H1 (cell line): ENCODE results near the gene DGCR6L. TPM values are rescaled to one million over a fixed set of nuclear protein-coding genes. Genes with fewer than 3 reads are reported as not detected.
"Not testable (repeated sequence)": the region's sequence is repeated elsewhere in the genome, so short reads cannot be mapped to it uniquely, and the experiment has no call there.

Experiments used
- CTCF ChIA-PET: fragments of 300-600 bp; sonication (Branson Sonifier 250); formaldehyde crosslinking; loops from one replicate; lab custom pipeline; 2021; ENCODE audit not compliant: partially characterized antibody; lab: Charles Lee
- POLR2A ChIA-PET: fragments of 300-600 bp; sonication (Branson Sonifier 250); formaldehyde crosslinking; loops from one replicate; lab custom pipeline; 2021; ENCODE audit warnings: inconsistent platforms; ENCODE audit not compliant: partially characterized antibody; lab: Charles Lee
- DNase-seq, 2 experiments: peaks; one replicate each; pipeline versions ENCODE4 v3.0.0 to v3.0.0-alpha.2; 2010 to 2022; ENCODE audit warnings: low spot score in 2 of 2, low read depth in 1 of 2, mixed read lengths in 1 of 2
- FAIRE-seq: peaks from 2 replicates; lab custom pipeline; 2011; peaks lifted over from hg19 to GRCh38; lab: Jason Lieb, UNC
- H2AFZ ChIP-seq: 2 replicates; pipeline ENCODE4 v1.8.1; 2012; ENCODE audit warnings: low read length, inconsistent platforms
- H2AK5ac ChIP-seq: 2 replicates; pipeline ENCODE4 v1.6.1; 2013; ENCODE audit warnings: low read depth, low read length
- H2BK120ac ChIP-seq: replicated peaks from 2 replicates; pipeline ENCODE3; 2013; ENCODE audit warnings: low read depth, low read length, inconsistent platforms
- H2BK12ac ChIP-seq: 2 replicates; pipeline ENCODE4 v1.6.1; 2013; ENCODE audit warnings: low read depth, low read length
- H2BK15ac ChIP-seq: 2 replicates; pipeline ENCODE4 v1.6.1; 2013; ENCODE audit warnings: low read length
- H2BK20ac ChIP-seq: 2 replicates; pipeline ENCODE4 v1.6.1; 2013; ENCODE audit warnings: low read length
- H2BK5ac ChIP-seq: 2 replicates; pipeline ENCODE4 v1.6.1; 2013; ENCODE audit warnings: low read depth, low read length
- H3K14ac ChIP-seq: 2 replicates; pipeline ENCODE4 v1.6.1; 2013; ENCODE audit warnings: inconsistent platforms; ENCODE audit not compliant: insufficient read length
- H3K18ac ChIP-seq: 2 replicates; pipeline ENCODE4 v1.6.1; 2013; ENCODE audit warnings: low read length; ENCODE audit errors: extremely low read depth
- H3K23ac ChIP-seq: 2 replicates; pipeline ENCODE4 v1.6.1; 2013; ENCODE audit warnings: inconsistent platforms; ENCODE audit not compliant: insufficient read length
- H3K23me2 ChIP-seq: 2 replicates; pipeline ENCODE4 v1.6.1; 2013; ENCODE audit warnings: low read depth, low read length
- H3K27ac ChIP-seq: 2 replicates; pipeline ENCODE4 v1.6.1; 2011; ENCODE audit warnings: low read depth, low read length, inconsistent platforms
- H3K27me3 ChIP-seq, 4 experiments: replicated peaks in 1 of 4; 1 replicate in 1 of 4; 2 replicates in 3 of 4; pipeline versions ENCODE4 v1.6.1 to v1.8.1; 2011 to 2013; ENCODE audit warnings: low read length in 3 of 4, mild to moderate bottlenecking in 3 of 4, inconsistent platforms in 2 of 4, mixed read lengths in 2 of 4, moderate library complexity in 1 of 4; ENCODE audit not compliant: control insufficient read depth in 3 of 4, insufficient read depth in 3 of 4; ENCODE audit errors: extremely low read depth in 1 of 4
- H3K36me3 ChIP-seq, 4 experiments: 2 replicates each; pipeline versions ENCODE4 v1.6.1 to v1.8.1; 2011 to 2013; ENCODE audit warnings: mild to moderate bottlenecking in 4 of 4, low read length in 3 of 4, moderate library complexity in 2 of 4, control low read depth in 1 of 4, inconsistent platforms in 1 of 4; ENCODE audit not compliant: insufficient read depth in 4 of 4, control insufficient read depth in 2 of 4
- H3K4ac ChIP-seq: replicated peaks from 2 replicates; pipeline ENCODE3; 2013; ENCODE audit warnings: low read length, low read depth, mixed read lengths, inconsistent platforms; ENCODE audit not compliant: insufficient read length
- H3K4me1 ChIP-seq, 4 experiments: replicated peaks in 1 of 4; 1 replicate in 1 of 4; 2 replicates in 3 of 4; pipeline versions ENCODE4 v1.6.1 to v1.8.1; 2011 to 2013; ENCODE audit warnings: low read length in 3 of 4, inconsistent platforms in 2 of 4, mixed read lengths in 1 of 4; ENCODE audit not compliant: insufficient read depth in 4 of 4, control insufficient read depth in 3 of 4
- H3K4me2 ChIP-seq, 2 experiments: 2 replicates each; pipeline versions ENCODE4 v1.6.1 to v1.8.1; 2011 to 2013; ENCODE audit warnings: low read depth in 2 of 2, low read length in 2 of 2, control low read depth in 1 of 2, inconsistent platforms in 1 of 2, mild to moderate bottlenecking in 1 of 2; ENCODE audit not compliant: insufficient read depth in 1 of 2
- H3K4me3 ChIP-seq, 4 experiments: fragments of 200-600, 300-600 bp in 1 of 4; sonication (generic), shearing (Covaris generic), sonication (Bioruptor Twin) in 1 of 4; 2 replicates each; pipeline versions ENCODE4 v1.5.1 to v1.8.1; 2011 to 2016; ENCODE audit warnings: low read length in 4 of 4, low read depth in 3 of 4, control low read depth in 2 of 4, inconsistent platforms in 2 of 4, mild to moderate bottlenecking in 2 of 4, mixed read lengths in 1 of 4, moderate library complexity in 1 of 4; ENCODE audit not compliant: insufficient read depth in 2 of 4; ENCODE audit errors: extremely low read depth in 1 of 4
- H3K56ac ChIP-seq: replicated peaks from 2 replicates; pipeline ENCODE3; 2013; ENCODE audit warnings: low read depth, mild to moderate bottlenecking, mixed read lengths, low read length, inconsistent platforms; ENCODE audit not compliant: insufficient read length
- H3K79me1 ChIP-seq: 2 replicates; pipeline ENCODE4 v1.6.1; 2013; ENCODE audit warnings: low read depth, low read length, control low read depth
- H3K79me2 ChIP-seq, 2 experiments: 2 replicates each; pipeline versions ENCODE4 v1.6.1 to v1.8.1; 2012 to 2013; ENCODE audit warnings: low read length in 2 of 2, mild to moderate bottlenecking in 2 of 2, inconsistent platforms in 1 of 2; ENCODE audit not compliant: insufficient read depth in 2 of 2, control insufficient read depth in 1 of 2
- H3K9ac ChIP-seq, 4 experiments: replicated peaks in 1 of 4; 1 replicate in 1 of 4; 2 replicates in 3 of 4; pipeline versions ENCODE4 v1.6.1 to v1.8.1; 2011 to 2013; ENCODE audit warnings: low read depth in 3 of 4, low read length in 3 of 4, control low read depth in 2 of 4, mild to moderate bottlenecking in 2 of 4, moderate library complexity in 2 of 4, inconsistent platforms in 1 of 4; ENCODE audit errors: extremely low read depth in 1 of 4
- H3K9me3 ChIP-seq, 2 experiments: 2 replicates each; pipeline versions ENCODE4 v1.6.1 to v1.8.1; 2012 to 2013; ENCODE audit warnings: mild to moderate bottlenecking in 2 of 2, moderate library complexity in 2 of 2, control low read depth in 1 of 2, inconsistent platforms in 1 of 2, low read depth in 1 of 2, low read length in 1 of 2, mixed read lengths in 1 of 2; ENCODE audit not compliant: insufficient read depth in 2 of 2
- H4K20me1 ChIP-seq, 2 experiments: replicated peaks in 1 of 2; 2 replicates each; pipeline versions ENCODE3 to v1.8.1; 2011 to 2013; ENCODE audit warnings: inconsistent platforms in 2 of 2, low read length in 2 of 2, mild to moderate bottlenecking in 1 of 2; ENCODE audit not compliant: insufficient read depth in 2 of 2, control insufficient read depth in 1 of 2
- H4K5ac ChIP-seq: 2 replicates; pipeline ENCODE4 v1.6.1; 2013; ENCODE audit warnings: low read length, low read depth, mixed read lengths, inconsistent platforms; ENCODE audit not compliant: insufficient read length
- H4K8ac ChIP-seq: 2 replicates; pipeline ENCODE4 v1.8.0; 2013; ENCODE audit warnings: mild to moderate bottlenecking, moderate library complexity, low read length, inconsistent platforms; ENCODE audit not compliant: insufficient read depth; ENCODE audit errors: extremely low read depth
- H4K91ac ChIP-seq: replicated peaks from 2 replicates; pipeline ENCODE3; 2013; ENCODE audit warnings: low read length, mixed read lengths, inconsistent platforms; ENCODE audit not compliant: insufficient read length
- WGBS, 2 experiments: shearing (Covaris generic) in 1 of 2; methylation state at CpG; one replicate each; pipeline versions ENCODE4 v1.1.6 to v1.1.7; 2013 to 2015; ENCODE audit warnings: low lambda C conversion rate in 2 of 2, mixed read lengths in 2 of 2, inconsistent platforms in 1 of 2, low coverage in 1 of 2, missing lambda C conversion rate in 1 of 2; ENCODE audit not compliant: insufficient replicate concordance in 2 of 2, insufficient coverage in 1 of 2, insufficient read length in 1 of 2; ENCODE audit errors: extremely low coverage in 1 of 2, missing lambda C conversion rate in 1 of 2; 5-methylcytosine and 5-hydroxymethylcytosine counted together
- polyA plus RNA-seq, 7 experiments: library from polyadenylated mRNA; depleted of rRNA in 3 of 7; stranded (reverse) in 5 of 7; unstranded in 2 of 7; fragments of >200 nt in 5 of 7; fragments of 200-250 nt in 2 of 7; gene quantifications; 1 replicate in 5 of 7; 2 replicates in 1 of 7; 4 replicates in 1 of 7; pipeline versions ENCODE4 v1.2.1 to v1.2.3, GENCODE V29; 2011 to 2013; ENCODE audit warnings: missing spikeins in 2 of 7, mixed read lengths in 2 of 7
- total RNA-seq: library from RNA; stranded (reverse); fragmentation: NEBNext Ultra II Directional; extraction: Animal tissue kit (Norgen Biotek cat#: 25700); gene quantifications from 2 replicates; pipeline ENCODE4 v1.2.1, GENCODE V29; 2021

DGCR6L gene
- total and polyA plus RNA-seq, 2 of the 8 experiments (the other 6 are each of a cell fraction or from before 2014, with no cell fraction given), result 43.6 to 72.6 TPM

DNA sequence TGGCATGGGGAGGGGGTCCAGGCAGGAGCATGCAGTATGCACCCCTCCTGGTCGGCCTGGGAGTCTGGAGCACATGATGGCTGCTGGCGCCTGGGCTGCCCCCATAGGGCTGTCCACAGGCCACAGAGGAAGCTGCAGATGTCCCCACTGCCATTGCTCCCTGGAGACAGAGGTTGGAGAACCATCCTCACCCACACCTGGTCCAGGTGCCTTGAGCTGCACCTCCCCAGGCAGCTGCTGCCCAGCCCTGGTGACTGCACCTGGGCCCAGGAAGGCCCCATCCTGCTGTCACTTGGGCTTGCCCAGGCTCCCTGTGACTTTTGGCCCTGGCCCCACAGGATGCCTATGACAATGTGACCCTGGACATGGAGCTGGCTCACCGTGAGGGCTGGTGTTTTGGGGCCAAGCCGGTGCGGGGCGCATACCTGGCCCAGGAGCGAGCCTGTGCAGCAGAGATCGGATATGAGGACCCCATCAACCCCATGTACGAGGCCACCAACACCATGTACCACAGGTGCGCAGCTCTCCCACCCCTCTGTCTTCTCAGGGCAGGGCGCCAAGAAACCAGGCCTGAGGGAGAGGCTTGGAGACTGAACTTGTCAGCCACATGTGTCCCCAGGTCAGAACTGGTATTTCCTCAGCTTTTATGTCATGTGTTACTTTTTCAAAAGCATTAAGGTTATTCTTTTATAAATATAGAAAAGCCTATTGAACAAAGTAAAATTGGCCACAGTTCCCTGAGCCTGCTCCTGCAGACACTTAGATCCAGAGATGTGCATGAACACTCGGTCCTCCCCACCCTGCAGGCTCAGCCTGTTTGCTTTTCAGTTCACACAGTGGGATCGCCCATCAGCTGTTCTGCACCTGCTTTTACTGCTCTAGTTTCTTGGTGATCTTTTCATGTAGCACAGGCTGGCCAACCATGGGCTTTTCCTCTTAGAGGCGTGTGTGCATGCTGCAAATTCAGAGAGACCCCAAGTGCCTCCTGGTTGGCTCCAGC is 12.1 kb downstream of the DGCR6L start:
- H3K23ac ChIP-seq, H2BK20ac ChIP-seq, H3K27me3 ChIP-seq, H2AK5ac ChIP-seq, H3K4me3 ChIP-seq, H3K27ac ChIP-seq, H3K4me2 ChIP-seq, DNase-seq, H2AFZ ChIP-seq, FAIRE-seq, H3K4me1 ChIP-seq, H3K79me2 ChIP-seq, H3K4ac ChIP-seq, H4K5ac ChIP-seq, H3K9ac ChIP-seq, H2BK120ac ChIP-seq, H4K20me1 ChIP-seq, H3K56ac ChIP-seq, H2BK15ac ChIP-seq, H4K91ac ChIP-seq, H2BK12ac ChIP-seq, H2BK5ac ChIP-seq, H3K79me1 ChIP-seq, H3K14ac ChIP-seq, H3K23me2 ChIP-seq, H3K18ac ChIP-seq, H4K8ac ChIP-seq, H3K36me3 ChIP-seq, H3K9me3 ChIP-seq: not testable (repeated sequence)
- ChIA-PET POLR2A (interaction anchor here (1.6 kb wide), 1 partner anchor 182 kb away, joined by 4 read pairs; no protein-coding TSS in a partner anchor), CTCF (interaction anchor here (1.2 to 2.1 kb wide), 2 partner anchors 12 to 69 kb away, joined by 3 to 5 read pairs; no protein-coding TSS in a partner anchor)
- WGBS, 2 experiments, result 88% methylated on average over 11 of the region's 14 CpGs; no CpG with 5 or more reads in 1 of the 2 experiments
